Mammary epithelial cell (primary cell): Measurements from ENCODE around the gene STARD13.

Experiments used
- CTCF ChIP-seq, 2 donors: IDR thresholded peaks in 1 of 2; conservative IDR thresholded peaks in 1 of 2; 2 replicates each; pipeline ENCODE4 v1.5.1; 2011 to 2012; ENCODE audit warnings: inconsistent platforms in 2 of 2, low read length in 2 of 2, mild to moderate bottlenecking in 2 of 2, control low read depth in 1 of 2, low read depth in 1 of 2; ENCODE audit not compliant: insufficient read depth in 1 of 2; ENCODE audit errors: extremely low read depth in 1 of 2
- EZH2 ChIP-seq: IDR thresholded peaks from 2 replicates; pipeline ENCODE4 v1.6.1; 2012; ENCODE audit warnings: low read length, inconsistent platforms, borderline replicate concordance

DNA sequence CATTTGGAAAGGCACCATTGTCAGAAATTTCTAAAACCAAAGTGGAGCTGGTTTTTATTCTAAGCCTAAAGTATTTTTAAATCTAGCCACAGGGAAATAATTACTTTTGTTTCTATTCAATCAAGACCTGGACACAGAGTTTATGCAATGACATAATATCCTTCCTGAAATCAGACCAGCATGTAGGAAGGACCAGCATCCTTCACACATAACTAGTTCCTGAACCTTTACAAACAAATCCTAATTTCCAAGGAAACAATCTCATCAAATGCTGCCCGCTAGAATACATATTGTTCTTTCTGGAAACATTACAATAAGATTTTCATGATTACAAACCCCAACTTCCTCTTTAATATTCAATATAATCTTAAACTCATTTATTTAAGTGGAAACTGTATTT, 1.5 kb downstream of the STARD13 start:
- TF ChIP-seq CTCF (conservative IDR thresholded peaks at IDR 0.05 in 1 of 2, IDR thresholded peaks at IDR 0.05 in 1 of 2; ENCODE audit: extremely low read depth in 1 of 2, insufficient read depth in 1 of 2, low read depth in 1 of 2, low read length in 2 of 2) (no peak), EZH2 (no peak)
